Adrenal gland (tissue), 5 donors: Measurements from ENCODE around the gene MAGIX.

ENCODE experiments used
- POLR2A ChIP-seq, 2 donors: fragments of 450-650 bp; IDR thresholded peaks; one replicate each; pipeline ENCODE4 v1.6.1; 2017; ENCODE audit warnings: antibody characterized with exemption in 2 of 2, mild to moderate bottlenecking in 2 of 2, moderate library complexity in 1 of 2
- TF ChIP-seq, protein P1 (sequence below), 6 experiments: fragments of 450-650 bp in 4 of 6; fragments of 200-600 bp in 2 of 6; sonication (generic) in 1 of 6; IDR thresholded peaks; 1 replicate in 5 of 6; 2 replicates in 1 of 6; pipeline versions ENCODE4 v1.5.1 to v1.8.0; 2016 to 2021; ENCODE audit warnings: antibody characterized with exemption in 6 of 6, mild to moderate bottlenecking in 2 of 6, moderate library complexity in 1 of 6
- donor health status: DM: no; HTN: no; CAD: no.

GRCh38 chrX:49120091-49120490, 42.5 kb upstream of the MAGIX start:
- TF ChIP-seq, protein P1, sequence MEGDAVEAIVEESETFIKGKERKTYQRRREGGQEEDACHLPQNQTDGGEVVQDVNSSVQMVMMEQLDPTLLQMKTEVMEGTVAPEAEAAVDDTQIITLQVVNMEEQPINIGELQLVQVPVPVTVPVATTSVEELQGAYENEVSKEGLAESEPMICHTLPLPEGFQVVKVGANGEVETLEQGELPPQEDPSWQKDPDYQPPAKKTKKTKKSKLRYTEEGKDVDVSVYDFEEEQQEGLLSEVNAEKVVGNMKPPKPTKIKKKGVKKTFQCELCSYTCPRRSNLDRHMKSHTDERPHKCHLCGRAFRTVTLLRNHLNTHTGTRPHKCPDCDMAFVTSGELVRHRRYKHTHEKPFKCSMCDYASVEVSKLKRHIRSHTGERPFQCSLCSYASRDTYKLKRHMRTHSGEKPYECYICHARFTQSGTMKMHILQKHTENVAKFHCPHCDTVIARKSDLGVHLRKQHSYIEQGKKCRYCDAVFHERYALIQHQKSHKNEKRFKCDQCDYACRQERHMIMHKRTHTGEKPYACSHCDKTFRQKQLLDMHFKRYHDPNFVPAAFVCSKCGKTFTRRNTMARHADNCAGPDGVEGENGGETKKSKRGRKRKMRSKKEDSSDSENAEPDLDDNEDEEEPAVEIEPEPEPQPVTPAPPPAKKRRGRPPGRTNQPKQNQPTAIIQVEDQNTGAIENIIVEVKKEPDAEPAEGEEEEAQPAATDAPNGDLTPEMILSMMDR (IDR thresholded peaks at IDR 0.05) = no peak
- TF ChIP-seq POLR2A (IDR thresholded peaks at IDR 0.05) = no peak
